Measurements from ENCODE around the gene MZF1.
"Not testable (repeated sequence)": the region's sequence is repeated elsewhere in the genome, so short reads cannot be mapped to it uniquely, and the experiment has no call there.

MZF1 gene
- 2.6 to 17.7 (median 8.8) reads per million in 17 experiments for total RNA-seq

DNA sequence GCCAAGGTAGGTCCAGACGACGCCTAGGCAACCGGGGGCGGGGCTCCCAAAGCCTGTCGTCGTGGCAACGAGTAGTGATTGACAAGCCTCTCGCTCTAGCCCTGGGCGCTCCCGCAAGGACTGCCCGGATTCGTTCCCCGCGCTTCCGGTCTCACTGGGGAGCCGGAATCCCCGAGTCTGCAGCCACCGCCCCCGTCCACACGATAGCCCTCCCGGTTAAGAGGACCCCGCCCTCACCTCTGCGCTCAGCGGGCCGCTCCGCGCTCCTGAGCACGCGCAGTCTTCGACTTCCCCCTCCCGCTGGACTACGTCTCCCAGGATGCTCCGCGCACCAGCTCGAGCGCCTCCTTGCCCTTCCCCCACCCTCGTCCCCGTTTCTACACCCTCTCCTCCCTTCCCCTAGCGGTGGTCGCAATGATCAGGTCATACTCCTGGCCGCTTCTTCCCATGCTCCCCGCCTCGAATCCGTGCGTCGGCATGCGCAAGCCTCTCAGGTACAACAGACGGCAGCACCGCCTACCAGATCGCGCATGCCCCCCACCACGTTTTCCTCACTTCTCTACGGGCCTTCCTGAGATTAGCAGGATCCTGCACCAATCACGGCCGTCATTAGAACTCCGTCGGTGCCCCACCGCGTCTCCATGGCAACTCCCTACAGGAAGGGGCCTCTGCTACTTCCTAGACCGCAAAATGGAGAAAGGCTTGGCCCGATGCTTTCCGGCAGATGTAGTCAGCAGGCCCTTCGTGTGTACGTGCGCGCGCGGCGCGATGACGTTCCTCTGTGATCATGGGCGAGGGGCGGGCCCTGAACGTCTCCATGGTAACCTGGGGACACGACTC is at the start of gene MZF1:
Gene MZF1 (minus strand): TSS at position 518 of the 840 bp plus-strand sequence. CDS start 1,946 bp downstream, outside the sequence.
- peak; percentile 100 for DNase-seq

- DNase-seq = not testable (repeated sequence)
Measured at GRCh38 chr19:58607213-58607612, 34.1 kb upstream of the MZF1 start.

- DNase-seq = not testable (repeated sequence)
Measured at GRCh38 chr19:58606251-58606896, 33.2 kb upstream of the MZF1 start.

DNA sequence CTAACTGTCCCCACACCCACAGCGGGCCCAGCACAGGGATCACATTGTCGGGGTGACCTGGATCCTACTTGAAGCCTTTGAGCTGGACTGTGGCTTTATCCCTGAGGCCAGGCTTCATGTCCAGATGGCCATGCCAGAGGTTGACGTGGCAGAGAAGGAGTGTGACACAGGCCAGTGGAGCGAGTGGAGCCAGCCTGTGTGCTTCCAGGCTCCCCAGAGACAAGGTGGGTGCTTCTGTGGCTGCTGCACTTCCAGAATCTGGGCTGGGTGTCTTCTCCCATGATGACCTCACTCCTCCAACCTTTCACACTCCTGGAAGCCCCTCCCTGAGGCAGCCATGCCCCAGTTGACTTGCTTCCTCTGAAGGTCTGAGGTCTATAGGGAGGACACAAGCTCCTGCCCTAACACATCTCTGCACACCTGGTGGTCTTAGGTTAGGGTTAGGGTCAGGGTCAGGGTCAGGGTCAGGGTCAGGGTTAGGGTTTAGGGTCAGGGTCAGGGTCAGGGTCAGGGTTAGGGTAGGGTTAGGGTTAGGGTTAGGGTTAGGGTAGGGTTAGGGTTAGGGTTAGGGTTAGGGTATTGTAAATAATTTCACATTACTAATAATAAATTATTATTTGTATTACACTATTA is 13.1 kb upstream of the MZF1 start:
- no peak for DNase-seq

- no peak for DNase-seq
Measured at GRCh38 chr19:58585442-58586132, 12.5 kb upstream of the MZF1 start.

GRCh38 chr19:58584498-58585441 is 11.6 kb upstream of the MZF1 start:
- no peak for DNase-seq

GRCh38 chr19:58582985-58583384 is 9.8 kb upstream of the MZF1 start:
- no peak for DNase-seq

GRCh38 chr19:58581227-58582141 is 8.3 kb upstream of the MZF1 start:
- DNase-seq = peak; percentile 92 to 95 (median 93)

DNA sequence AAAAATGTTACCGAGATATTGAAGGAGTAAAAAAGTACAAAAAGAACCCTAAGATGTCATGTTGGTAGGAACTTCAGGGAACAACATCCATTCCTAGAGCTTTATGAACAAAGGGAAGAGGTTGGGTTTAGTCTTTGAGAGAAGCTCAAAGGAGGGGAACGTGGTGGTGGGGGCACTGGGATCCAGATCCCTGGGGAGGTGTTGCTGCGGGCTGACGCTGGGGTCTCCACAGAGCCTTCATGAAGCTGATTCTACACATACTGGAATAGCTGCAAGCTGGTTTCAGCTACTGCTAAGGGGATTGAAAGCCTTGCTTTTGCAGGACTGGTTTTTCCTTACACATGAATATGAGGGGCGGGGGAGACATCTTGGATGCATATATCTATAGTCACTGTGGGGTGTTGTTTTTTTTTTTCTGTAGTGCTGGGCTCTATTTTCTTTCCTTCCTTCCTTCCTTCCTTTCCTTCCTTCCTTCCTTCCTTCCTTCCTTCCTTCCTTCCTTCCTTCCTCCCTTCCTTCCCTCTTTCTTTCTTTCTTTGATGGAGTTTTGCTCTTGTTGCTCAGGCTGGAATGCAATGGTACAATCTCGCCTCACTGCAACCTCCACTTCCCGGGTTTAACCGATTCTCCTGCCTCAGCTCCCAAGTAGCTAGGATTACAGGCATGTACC is 6.5 kb upstream of the MZF1 start:
- DNase-seq = no peak

DNA sequence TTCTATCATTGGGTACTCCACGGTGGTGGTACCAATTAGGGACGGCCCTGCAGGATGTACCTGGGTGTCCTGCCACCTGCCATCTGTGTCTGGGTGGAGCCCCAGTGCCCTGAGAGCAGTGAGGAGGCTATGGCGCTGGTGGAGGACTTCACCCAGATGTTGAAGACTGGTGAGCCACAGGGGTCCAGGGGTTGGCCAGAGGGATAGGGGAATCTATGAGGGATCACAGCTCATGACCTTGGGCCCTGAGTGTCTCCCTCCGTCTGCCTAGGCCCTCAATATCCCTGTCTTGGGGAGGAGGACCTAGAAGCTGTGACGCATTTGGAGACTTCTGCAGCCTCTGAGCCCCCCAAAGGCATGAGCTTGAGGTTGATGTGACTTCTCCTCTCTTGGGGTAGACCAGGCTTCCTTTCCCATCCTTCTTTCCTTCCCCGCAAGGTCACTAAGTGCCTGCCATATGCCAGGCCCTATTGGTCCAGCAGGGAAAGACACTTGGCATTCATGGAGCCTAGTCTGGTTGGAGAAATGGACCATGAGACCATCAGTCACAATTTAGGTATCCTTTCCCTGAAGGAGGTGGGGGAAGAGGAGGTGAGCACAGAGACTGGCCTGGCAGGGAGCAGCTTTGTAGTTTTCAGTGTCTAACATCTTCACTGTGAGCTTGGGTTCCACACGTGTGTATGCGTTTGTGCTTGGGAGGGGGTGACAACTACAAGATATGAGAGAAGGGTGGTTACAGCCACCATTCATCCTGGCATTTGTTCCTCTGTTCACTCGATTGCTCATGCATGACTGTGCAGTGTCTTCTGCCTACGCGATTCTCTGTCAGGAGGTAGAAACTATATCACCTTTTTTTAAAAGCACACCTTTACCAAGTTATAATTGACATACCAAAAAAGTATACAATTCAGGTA is 5.1 kb upstream of the MZF1 start:
- no peak for DNase-seq

GRCh38 chr19:58577581-58577980 is 4.4 kb upstream of the MZF1 start:
- not testable (repeated sequence) for DNase-seq

- peak; percentile 95 to 97 (median 96) for DNase-seq
Measured at GRCh38 chr19:58575183-58576041, 2.3 kb upstream of the MZF1 start.

GRCh38 chr19:58573658-58574164 is 576 bp upstream of the MZF1 start:
- no peak for DNase-seq

DNA sequence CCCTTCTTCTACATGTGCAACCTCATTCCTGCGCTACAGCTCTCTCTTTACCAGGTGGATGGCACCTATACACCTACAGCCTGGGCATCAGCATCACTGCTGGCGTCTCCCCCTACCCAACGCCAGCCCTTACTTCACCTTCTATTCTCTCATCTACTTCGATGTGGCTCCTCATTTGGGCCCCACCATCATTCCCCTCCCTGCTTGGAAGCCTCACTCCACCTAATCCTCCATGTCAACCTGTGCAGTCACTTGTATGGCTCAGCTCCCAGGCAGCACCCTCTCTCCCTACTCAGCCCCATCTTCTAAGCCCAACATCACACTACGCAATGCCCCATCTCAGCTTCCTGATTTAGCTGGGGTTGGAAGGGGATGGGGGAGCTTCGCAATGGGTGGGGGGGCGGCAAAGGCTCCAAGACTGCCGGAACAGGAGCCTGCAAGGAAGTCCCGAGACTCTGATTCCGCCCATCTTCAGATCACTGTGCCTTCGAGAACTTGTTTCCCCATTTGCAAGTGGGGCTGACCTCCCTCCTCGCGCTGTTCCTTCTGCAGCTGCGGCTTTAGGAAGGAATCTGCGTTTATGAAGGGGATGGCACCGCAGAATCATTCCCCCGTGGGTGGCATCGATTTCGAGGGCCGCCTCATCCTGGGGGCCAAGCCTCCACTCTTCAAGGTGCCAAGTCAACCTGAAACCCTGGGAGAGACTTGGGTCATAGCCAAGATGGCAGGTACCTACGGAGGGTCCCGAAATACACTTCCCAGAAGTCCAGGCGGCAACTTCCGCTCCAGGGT is 913 bp downstream of the MZF1 start:
- DNase-seq = peak; percentile 63 to 79 (median 74)

GRCh38 chr19:58571575-58571947 is 1.6 kb downstream of the MZF1 start:
- DNase-seq = no peak

- no peak for DNase-seq
Measured at GRCh38 chr19:58570770-58571574, 2.2 kb downstream of the MZF1 start.

All from suppressor macrophage (primary cell).